ENCODE measurements around the gene OR8B4.
"Not testable (repeated sequence)": the region's sequence is repeated elsewhere in the genome, so short reads cannot be mapped to it uniquely, and the experiment has no call there.

Gene OR8B4

DNA sequence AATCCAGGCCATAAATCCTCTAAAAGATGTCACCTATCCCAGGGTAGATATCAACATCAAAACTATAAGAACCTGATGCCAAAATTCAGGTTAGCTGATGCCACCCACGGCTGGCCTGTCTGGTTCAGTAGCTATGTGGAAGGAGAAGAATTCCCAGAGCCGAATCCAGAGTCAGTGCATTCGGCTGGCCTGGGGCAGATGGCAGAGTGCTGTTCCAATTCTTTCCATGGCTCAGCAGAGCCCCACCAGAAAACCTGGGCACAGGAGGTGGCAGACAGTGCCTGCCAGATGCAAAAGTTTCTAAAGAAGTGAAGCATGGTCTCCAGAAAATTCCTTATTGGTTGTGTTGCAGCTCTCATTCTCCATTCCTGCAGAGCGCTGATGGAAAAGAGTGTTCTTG is 40.7 kb upstream of the OR8B4 start:
- Histone ChIP-seq H3K36me3 (ENCODE audit: control insufficient read depth, insufficient read depth, low read length) (no peaks in the 10 kb centered on the region), H3K27me3 (replicated peaks; ENCODE audit: control insufficient read depth, insufficient read depth, low read length) (0 out of 2 replicates have a peak, but pooled peaks cover 1% of the 10 kb centered on the region), H3K4me3 (replicated peaks; ENCODE audit: low read depth, low read length) (no peak overlapping the region)
- TF ChIP-seq, protein P1, sequence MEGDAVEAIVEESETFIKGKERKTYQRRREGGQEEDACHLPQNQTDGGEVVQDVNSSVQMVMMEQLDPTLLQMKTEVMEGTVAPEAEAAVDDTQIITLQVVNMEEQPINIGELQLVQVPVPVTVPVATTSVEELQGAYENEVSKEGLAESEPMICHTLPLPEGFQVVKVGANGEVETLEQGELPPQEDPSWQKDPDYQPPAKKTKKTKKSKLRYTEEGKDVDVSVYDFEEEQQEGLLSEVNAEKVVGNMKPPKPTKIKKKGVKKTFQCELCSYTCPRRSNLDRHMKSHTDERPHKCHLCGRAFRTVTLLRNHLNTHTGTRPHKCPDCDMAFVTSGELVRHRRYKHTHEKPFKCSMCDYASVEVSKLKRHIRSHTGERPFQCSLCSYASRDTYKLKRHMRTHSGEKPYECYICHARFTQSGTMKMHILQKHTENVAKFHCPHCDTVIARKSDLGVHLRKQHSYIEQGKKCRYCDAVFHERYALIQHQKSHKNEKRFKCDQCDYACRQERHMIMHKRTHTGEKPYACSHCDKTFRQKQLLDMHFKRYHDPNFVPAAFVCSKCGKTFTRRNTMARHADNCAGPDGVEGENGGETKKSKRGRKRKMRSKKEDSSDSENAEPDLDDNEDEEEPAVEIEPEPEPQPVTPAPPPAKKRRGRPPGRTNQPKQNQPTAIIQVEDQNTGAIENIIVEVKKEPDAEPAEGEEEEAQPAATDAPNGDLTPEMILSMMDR (IDR thresholded peaks at IDR 0.05; ENCODE audit: insufficient read depth, low read length, poor library complexity, severe bottlenecking): no peak
- no peak for DNase-seq (ENCODE audit: extremely low read depth, insufficient read length)

DNA sequence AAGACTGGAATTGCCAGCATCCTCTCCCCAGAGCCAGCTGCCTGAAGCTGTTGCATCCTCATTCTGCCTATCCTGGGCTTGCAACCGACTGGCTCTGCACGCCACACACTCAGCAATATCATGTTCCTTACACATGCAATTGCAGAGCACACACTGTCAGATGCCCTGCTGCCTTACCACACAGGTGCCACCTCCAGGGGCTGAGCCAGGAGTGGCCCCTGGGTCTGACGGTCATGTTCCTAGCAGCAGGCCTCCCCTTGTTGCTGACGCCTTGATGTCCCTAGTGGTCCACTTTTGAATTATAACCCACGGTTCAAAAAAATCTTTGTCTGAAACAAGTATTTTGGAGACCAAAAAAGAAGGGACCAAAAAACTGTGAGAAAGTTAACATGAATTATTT is 39.3 kb upstream of the OR8B4 start:
- no peak for DNase-seq (ENCODE audit: extremely low read depth, insufficient read length)
- TF ChIP-seq, protein P1 (IDR thresholded peaks at IDR 0.05; ENCODE audit: insufficient read depth, low read length, poor library complexity, severe bottlenecking): no peak

DNA sequence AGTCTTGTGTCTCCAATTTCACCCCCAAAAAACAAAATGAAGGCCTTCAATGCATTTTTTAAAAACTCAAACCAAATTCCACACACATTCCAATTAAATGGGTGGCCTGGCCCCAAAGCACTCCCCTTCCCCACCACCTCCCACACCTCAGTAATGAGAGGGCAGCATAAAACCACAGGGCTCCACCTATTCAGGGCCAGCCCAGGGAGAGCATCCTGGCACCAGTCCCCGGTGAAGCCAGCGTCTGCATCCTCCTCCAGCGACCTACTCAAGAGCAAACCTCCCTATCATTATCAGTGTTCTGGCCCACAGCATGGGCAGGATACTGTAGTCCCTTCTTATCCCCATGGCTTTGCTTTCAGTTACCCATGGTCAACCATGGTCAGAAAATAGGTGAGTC is 38.7 kb upstream of the OR8B4 start:
- Histone ChIP-seq H3K36me3 (ENCODE audit: control insufficient read depth, insufficient read depth, low read length) (no peaks in the 10 kb centered on the region), H3K4me3 (replicated peaks; ENCODE audit: low read depth, low read length) (no peak overlapping the region), H3K27me3 (replicated peaks; ENCODE audit: control insufficient read depth, insufficient read depth, low read length) (no peaks in the 10 kb centered on the region)
- no peak for DNase-seq (ENCODE audit: extremely low read depth, insufficient read length)
- TF ChIP-seq, protein P1 (IDR thresholded peaks at IDR 0.05; ENCODE audit: insufficient read depth, low read length, poor library complexity, severe bottlenecking): no peak

More for the DNA sequence above, 39.3 kb upstream of the OR8B4 start:
- Histone ChIP-seq H3K27me3 (replicated peaks; ENCODE audit: control insufficient read depth, insufficient read depth, low read length) (no peaks in the 10 kb centered on the region), H3K36me3 (ENCODE audit: control insufficient read depth, insufficient read depth, low read length) (no peaks in the 10 kb centered on the region), H3K4me3 (replicated peaks; ENCODE audit: low read depth, low read length) (no peak overlapping the region)

DNA sequence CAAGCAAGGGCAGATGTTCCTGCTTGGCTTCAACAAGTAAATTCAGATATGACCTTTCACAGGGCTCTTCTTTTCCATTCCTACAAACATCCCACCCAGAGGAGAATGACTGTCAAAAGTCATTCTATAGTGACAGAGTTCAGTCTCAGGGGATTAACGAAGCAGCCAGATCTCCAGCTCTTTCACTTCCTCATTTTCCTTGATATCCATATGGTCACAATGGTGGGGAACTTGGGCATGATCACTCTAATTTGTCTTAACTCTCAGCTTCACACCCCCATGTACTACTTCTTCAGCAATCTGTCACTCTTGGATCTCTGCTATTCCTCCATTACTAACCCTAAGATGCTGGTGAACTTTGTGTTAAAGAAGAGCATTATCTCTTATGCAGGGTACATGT is 35.8 kb upstream of the OR8B4 start:
- no peak for DNase-seq (ENCODE audit: extremely low read depth, insufficient read length)
- H3K27me3 ChIP-seq (replicated peaks; ENCODE audit: control insufficient read depth, insufficient read depth, low read length): no peaks in the 10 kb centered on the region
- TF ChIP-seq, protein P1 (IDR thresholded peaks at IDR 0.05; ENCODE audit: insufficient read depth, low read length, poor library complexity, severe bottlenecking): no peak
- H3K36me3 ChIP-seq (ENCODE audit: control insufficient read depth, insufficient read depth, low read length): no peaks in the 10 kb centered on the region
- H3K4me3 ChIP-seq (replicated peaks; ENCODE audit: low read depth, low read length): no peak overlapping the region

DNA sequence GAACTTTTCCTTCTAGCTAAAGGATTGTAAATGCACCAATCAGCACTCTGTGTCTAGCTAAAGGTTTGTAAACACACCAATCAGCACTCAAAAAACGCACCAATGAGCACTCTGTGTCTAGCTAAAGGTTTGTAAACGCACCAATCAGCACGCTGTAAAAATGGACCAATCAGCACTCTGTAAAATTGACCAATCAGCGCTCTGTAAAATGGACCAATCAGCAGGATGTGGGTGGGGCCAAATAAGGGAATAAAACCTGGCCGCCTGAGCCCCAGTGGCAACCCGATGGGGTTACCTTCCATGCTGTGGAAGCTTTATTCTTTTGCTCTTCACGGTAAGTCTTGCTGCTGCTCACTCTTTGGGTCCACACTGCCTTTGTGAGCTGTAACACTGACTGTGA is 34.7 kb upstream of the OR8B4 start:
- H3K27me3 ChIP-seq (replicated peaks; ENCODE audit: control insufficient read depth, insufficient read depth, low read length): not testable (repeated sequence)

DNA sequence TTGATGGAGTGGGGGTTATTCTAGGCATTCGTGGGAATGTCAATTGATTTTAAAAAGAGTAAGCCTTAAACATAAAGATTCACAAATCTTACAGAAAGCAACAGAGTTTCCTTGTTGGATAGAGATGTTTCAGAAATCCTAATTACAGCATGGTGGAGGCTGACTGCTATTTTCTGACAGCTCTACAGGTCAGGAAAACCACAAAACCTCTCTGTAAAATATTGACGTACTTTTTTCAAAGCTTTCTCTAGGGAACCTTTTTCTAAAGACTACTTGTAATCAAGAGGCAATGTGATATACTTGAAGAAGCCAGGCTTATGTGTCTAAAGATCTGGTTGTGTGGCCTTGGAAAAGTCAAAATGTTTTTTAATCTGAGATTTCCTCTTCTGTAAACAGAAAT is 29.9 kb upstream of the OR8B4 start:
- Histone ChIP-seq H3K4me3 (replicated peaks; ENCODE audit: low read depth, low read length) (no peak overlapping the region), H3K36me3 (ENCODE audit: control insufficient read depth, insufficient read depth, low read length) (no peaks in the 10 kb centered on the region), H3K27me3 (replicated peaks; ENCODE audit: control insufficient read depth, insufficient read depth, low read length) (no peaks in the 10 kb centered on the region)
- TF ChIP-seq, protein P1 (IDR thresholded peaks at IDR 0.05; ENCODE audit: insufficient read depth, low read length, poor library complexity, severe bottlenecking): no peak
- no peak for DNase-seq (ENCODE audit: extremely low read depth, insufficient read length)

More for the DNA sequence above, 34.7 kb upstream of the OR8B4 start:
- not testable (repeated sequence) for H3K4me3 ChIP-seq (replicated peaks; ENCODE audit: low read depth, low read length); H3K36me3 ChIP-seq (ENCODE audit: control insufficient read depth, insufficient read depth, low read length); DNase-seq (ENCODE audit: extremely low read depth, insufficient read length)
